HepG2 (cell line): Measurements from ENCODE around the gene SORBS2. TPM values are rescaled to one million over a fixed set of nuclear protein-coding genes. Genes with fewer than 3 reads are reported as not detected.

Experiments
- ARHGAP35 ChIP-seq: sonication (generic); formaldehyde crosslinking; IDR thresholded peaks from 2 replicates; pipeline ENCODE4 v1.9.0; 2022; ENCODE audit warnings: mild to moderate bottlenecking, inconsistent platforms, moderate library complexity, missing genetic modification reagents, borderline replicate concordance
- CBFB ChIP-seq: sonication (generic); formaldehyde crosslinking; IDR thresholded peaks from 2 replicates; pipeline ENCODE4 v1.4.0; 2020; ENCODE audit warnings: missing genetic modification reagents
- HHEX ChIP-seq: IDR thresholded peaks from 2 replicates; pipeline ENCODE4 v1.6.1; 2016; ENCODE audit warnings: control low read depth
- MBNL3 ChIP-seq: fragments of 250-450 bp; sonication (Bioruptor Pico); conservative IDR thresholded peaks from 2 replicates; pipeline ENCODE4 v1.8.0; 2022; ENCODE audit warnings: mild to moderate bottlenecking, inconsistent platforms
- NFE2 ChIP-seq: sonication (generic); formaldehyde crosslinking; IDR thresholded peaks from 2 replicates; pipeline ENCODE4 v1.4.0; 2020; ENCODE audit warnings: missing genetic modification reagents
- NFYC ChIP-seq: IDR thresholded peaks from 2 replicates; pipeline ENCODE4 v1.6.1; 2016; ENCODE audit warnings: missing genetic modification reagents, missing compliant biosample characterization
- NR2C2 ChIP-seq: sonication (generic); formaldehyde crosslinking; IDR thresholded peaks from 2 replicates; pipeline ENCODE4 v1.4.0; 2020; ENCODE audit warnings: missing genetic modification reagents, mild to moderate bottlenecking, moderate library complexity, borderline replicate concordance
- RXRA ChIP-seq: sonication (generic); formaldehyde crosslinking; IDR thresholded peaks from 2 replicates; pipeline ENCODE4 v1.5.1; 2020; ENCODE audit warnings: missing genetic modification reagents
- SMAD3 ChIP-seq: sonication (generic); formaldehyde crosslinking; IDR thresholded peaks from 2 replicates; pipeline ENCODE4 v1.4.0; 2020; ENCODE audit warnings: missing genetic modification reagents
- TAF1 ChIP-seq: sonication (generic); formaldehyde crosslinking; IDR thresholded peaks from 2 replicates; pipeline ENCODE4 v1.4.0; 2020; ENCODE audit warnings: missing genetic modification reagents
- THAP8 ChIP-seq: sonication (generic); formaldehyde crosslinking; IDR thresholded peaks from 2 replicates; pipeline ENCODE4 v1.5.1; 2020; ENCODE audit warnings: missing genetic modification reagents, mild to moderate bottlenecking, borderline replicate concordance
- ZFP36L2 ChIP-seq: sonication (generic); formaldehyde crosslinking; IDR thresholded peaks from 2 replicates; pipeline ENCODE4 v1.4.0; 2020; ENCODE audit warnings: missing genetic modification reagents
- ZFP37 ChIP-seq: sonication (generic); formaldehyde crosslinking; IDR thresholded peaks from 2 replicates; pipeline ENCODE4 v1.4.0; 2020; ENCODE audit warnings: missing genetic modification reagents, borderline replicate concordance
- ZFP90 ChIP-seq: sonication (generic); formaldehyde crosslinking; IDR thresholded peaks from 2 replicates; pipeline ENCODE4 v1.8.0; 2022; ENCODE audit warnings: missing genetic modification reagents, mild to moderate bottlenecking, inconsistent platforms, borderline replicate concordance
- ZFP91 ChIP-seq: sonication (generic); formaldehyde crosslinking; IDR thresholded peaks from 2 replicates; pipeline ENCODE4 v1.9.0; 2022; ENCODE audit warnings: missing genetic modification reagents, mild to moderate bottlenecking, borderline replicate concordance
- ZNF331 ChIP-seq: sonication (generic); formaldehyde crosslinking; IDR thresholded peaks from 2 replicates; pipeline ENCODE4 v1.4.0; 2020; ENCODE audit warnings: missing genetic modification reagents
- ZNF652 ChIP-seq: IDR thresholded peaks from 2 replicates; pipeline ENCODE4 v1.6.1; 2016; ENCODE audit warnings: low read depth, borderline replicate concordance
- ZNF678 ChIP-seq: sonication (generic); formaldehyde crosslinking; IDR thresholded peaks from 2 replicates; pipeline ENCODE4 v1.4.0; 2020; ENCODE audit warnings: mild to moderate bottlenecking, missing genetic modification reagents
- ZNF883 ChIP-seq: sonication (generic); formaldehyde crosslinking; IDR thresholded peaks from 2 replicates; pipeline ENCODE4 v1.5.1; 2020; ENCODE audit warnings: mild to moderate bottlenecking, missing genetic modification reagents; ENCODE audit errors: not compliant biosample characterization
- polyA plus RNA-seq, 8 experiments: library from polyadenylated mRNA; depleted of rRNA in 3 of 8; stranded (reverse) in 7 of 8; unstranded in 1 of 8; fragments of >200 nt; fragmentation: Illumina TruSeq in 4 of 8; extraction: Trizol in 4 of 8; gene quantifications; 2 replicates each; pipeline versions ENCODE4 v1.2.1 to v1.2.3, GENCODE V29; 2011 to 2016; ENCODE audit warnings: low read depth in 4 of 8, missing spikeins in 1 of 8, mixed read lengths in 1 of 8; ENCODE audit not compliant: insufficient read depth in 1 of 8
- total RNA-seq, 5 experiments: library from RNA; depleted of rRNA; stranded (reverse); fragments of >200 nt; fragmentation: Illumina TruSeq; extraction: Trizol; gene quantifications; 2 replicates each; pipeline ENCODE4 v1.2.3, GENCODE V29; 2016; ENCODE audit warnings: low read depth in 1 of 5
- TF ChIP-seq, protein P1 (sequence below): sonication (generic); formaldehyde crosslinking; IDR thresholded peaks from 2 replicates; pipeline ENCODE4 v1.8.0; 2022; ENCODE audit warnings: mild to moderate bottlenecking, missing genetic modification reagents, moderate library complexity
- TF ChIP-seq, protein P2 (sequence below): sonication (generic); formaldehyde crosslinking; IDR thresholded peaks from 2 replicates; pipeline ENCODE4 v1.4.0; 2020; ENCODE audit warnings: missing genetic modification reagents
- TF ChIP-seq, protein P3 (sequence below): IDR thresholded peaks from 2 replicates; pipeline ENCODE4 v1.6.1; 2012; ENCODE audit warnings: low read depth, low read length, improper control_type of control experiment
- TF ChIP-seq, protein P4 (sequence below): sonication (generic); formaldehyde crosslinking; IDR thresholded peaks from 2 replicates; pipeline ENCODE4 v1.8.1; 2023; ENCODE audit warnings: mild to moderate bottlenecking, moderate library complexity, missing genetic modification reagents

Gene SORBS2
- total and polyA plus RNA-seq, 2 of the 13 experiments (the other 11 are each of a cell fraction or from before 2014, with no cell fraction given): 25.0 to 80.5 TPM

GRCh38 chr4:185774131-185774653 is 37.8 kb downstream of the SORBS2 start (continued):
- TF ChIP-seq, protein P1, sequence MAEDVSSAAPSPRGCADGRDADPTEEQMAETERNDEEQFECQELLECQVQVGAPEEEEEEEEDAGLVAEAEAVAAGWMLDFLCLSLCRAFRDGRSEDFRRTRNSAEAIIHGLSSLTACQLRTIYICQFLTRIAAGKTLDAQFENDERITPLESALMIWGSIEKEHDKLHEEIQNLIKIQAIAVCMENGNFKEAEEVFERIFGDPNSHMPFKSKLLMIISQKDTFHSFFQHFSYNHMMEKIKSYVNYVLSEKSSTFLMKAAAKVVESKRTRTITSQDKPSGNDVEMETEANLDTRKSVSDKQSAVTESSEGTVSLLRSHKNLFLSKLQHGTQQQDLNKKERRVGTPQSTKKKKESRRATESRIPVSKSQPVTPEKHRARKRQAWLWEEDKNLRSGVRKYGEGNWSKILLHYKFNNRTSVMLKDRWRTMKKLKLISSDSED (CRISPR knock-in tag): no peak
- TF ChIP-seq ZFP37: no peak
- TF ChIP-seq, protein P2, sequence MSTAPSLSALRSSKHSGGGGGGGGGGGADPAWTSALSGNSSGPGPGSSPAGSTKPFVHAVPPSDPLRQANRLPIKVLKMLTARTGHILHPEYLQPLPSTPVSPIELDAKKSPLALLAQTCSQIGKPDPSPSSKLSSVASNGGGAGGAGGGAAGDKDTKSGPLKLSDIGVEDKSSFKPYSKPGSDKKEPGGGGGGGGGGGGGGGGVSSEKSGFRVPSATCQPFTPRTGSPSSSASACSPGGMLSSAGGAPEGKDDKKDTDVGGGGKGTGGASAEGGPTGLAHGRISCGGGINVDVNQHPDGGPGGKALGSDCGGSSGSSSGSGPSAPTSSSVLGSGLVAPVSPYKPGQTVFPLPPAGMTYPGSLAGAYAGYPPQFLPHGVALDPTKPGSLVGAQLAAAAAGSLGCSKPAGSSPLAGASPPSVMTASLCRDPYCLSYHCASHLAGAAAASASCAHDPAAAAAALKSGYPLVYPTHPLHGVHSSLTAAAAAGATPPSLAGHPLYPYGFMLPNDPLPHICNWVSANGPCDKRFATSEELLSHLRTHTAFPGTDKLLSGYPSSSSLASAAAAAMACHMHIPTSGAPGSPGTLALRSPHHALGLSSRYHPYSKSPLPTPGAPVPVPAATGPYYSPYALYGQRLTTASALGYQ (CRISPR knock-in tag): peak; percentile 85
- TF ChIP-seq NFE2: no peak
- TF ChIP-seq ZNF331 (CRISPR knock-in tag): no peak; the same call in 1 of the 2 replicates
- TF ChIP-seq HHEX (CRISPR knock-in tag): peak; percentile 46; the same call in 1 of the 2 replicates
- no peak for TF ChIP-seq ZFP91 (CRISPR knock-in tag)
- no peak for TF ChIP-seq MBNL3 (CRISPR knock-in tag)
- peak; percentile 51; the same call in 1 of the 2 replicates for TF ChIP-seq ZNF652 (CRISPR knock-in tag)
- no peak for TF ChIP-seq ARHGAP35
- TF ChIP-seq, protein P3, sequence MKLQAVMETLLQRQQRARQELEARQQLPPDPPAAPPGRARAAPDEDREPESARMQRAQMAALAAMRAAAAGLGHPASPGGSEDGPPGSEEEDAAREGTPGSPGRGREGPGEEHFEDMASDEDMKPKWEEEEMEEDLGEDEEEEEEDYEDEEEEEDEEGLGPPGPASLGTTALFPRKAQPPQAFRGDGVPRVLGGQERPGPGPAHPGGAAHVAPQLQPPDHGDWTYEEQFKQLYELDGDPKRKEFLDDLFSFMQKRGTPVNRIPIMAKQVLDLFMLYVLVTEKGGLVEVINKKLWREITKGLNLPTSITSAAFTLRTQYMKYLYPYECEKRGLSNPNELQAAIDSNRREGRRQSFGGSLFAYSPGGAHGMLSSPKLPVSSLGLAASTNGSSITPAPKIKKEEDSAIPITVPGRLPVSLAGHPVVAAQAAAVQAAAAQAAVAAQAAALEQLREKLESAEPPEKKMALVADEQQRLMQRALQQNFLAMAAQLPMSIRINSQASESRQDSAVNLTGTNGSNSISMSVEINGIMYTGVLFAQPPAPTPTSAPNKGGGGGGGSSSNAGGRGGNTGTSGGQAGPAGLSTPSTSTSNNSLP: peak; percentile 38; the same call in 1 of the 2 replicates
- no peak for TF ChIP-seq ZNF678
- TF ChIP-seq CBFB: no peak
- TF ChIP-seq SMAD3 (CRISPR knock-in tag): no peak; the same call in 1 of the 2 replicates
- no peak for TF ChIP-seq THAP8 (CRISPR knock-in tag)
- peak; percentile 53 for TF ChIP-seq NR2C2 (CRISPR knock-in tag)
- TF ChIP-seq ZNF883: no peak
- no peak for TF ChIP-seq ZFP90 (CRISPR knock-in tag)
- no peak for TF ChIP-seq ZFP36L2 (CRISPR knock-in tag)
- TF ChIP-seq TAF1: no peak
- TF ChIP-seq RXRA: peak; percentile 34; the same call in 1 of the 2 replicates
- no peak for TF ChIP-seq NFYC (CRISPR knock-in tag)
- TF ChIP-seq, protein P4, sequence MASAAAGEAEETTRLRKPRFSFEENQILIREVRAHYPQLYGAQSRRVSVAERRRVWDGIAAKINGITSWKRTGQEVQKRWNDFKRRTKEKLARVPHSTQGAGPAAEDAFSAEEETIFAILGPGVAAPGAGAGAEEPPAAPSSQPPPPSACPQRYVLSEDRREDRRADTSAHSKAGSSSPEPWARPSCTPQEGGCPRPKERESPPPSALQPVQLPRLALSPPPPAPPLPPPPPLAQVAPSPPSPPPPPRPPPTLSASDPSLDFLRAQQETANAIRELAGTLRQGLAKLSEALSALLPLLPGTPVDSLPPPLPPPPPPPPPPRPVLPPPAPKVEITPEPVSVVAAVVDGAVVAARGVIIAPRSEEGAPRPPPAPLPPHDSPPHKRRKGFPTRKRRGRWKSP (CRISPR knock-in tag): no peak
